ENCODE data around the gene ZNF57. TPM values are rescaled to one million over a fixed set of nuclear protein-coding genes. Genes with fewer than 3 reads are reported as not detected.
A peak's percentile ranks its signal among the peaks of the same experiment; 100 is the strongest.
"Not testable (repeated sequence)": the region's sequence is repeated elsewhere in the genome, so short reads cannot be mapped to it uniquely, and the experiment has no call there.

The ZNF57 gene
- total RNA-seq, 1 experiment from 2014 or later: 18.9 TPM

DNA sequence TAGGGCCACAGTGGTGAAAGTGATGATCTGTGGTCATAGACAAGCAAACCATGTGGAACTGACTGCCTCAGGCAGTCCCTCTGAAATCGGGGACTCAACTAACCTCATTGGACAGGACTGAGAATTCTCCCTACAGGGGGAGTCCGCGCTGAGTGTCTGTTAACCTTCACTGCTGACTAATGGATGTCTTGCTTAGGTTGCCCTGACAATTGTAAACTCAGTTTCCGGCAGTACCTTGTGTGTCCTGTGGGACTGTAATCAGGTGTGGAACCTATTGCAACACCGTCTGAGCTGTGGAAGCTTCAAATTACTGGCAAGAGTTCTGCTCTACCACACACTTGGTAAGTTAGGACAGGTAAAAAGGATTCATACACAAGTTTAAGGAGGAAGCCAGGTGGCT lies 22.3 kb downstream of the ZNF57 start:
- Histone ChIP-seq H3K4me1 (no peaks in the 10 kb centered on the region), H3K27ac (no peak overlapping the region), H3K36me3 (peaks cover 33% of the 10 kb centered on the region), H3K27me3 (no peaks in the 10 kb centered on the region), H3K4me3 (no peak overlapping the region), H3K9me3 (replicated peaks) (0 out of 2 replicates have a peak, but pooled peaks cover 4% of the 10 kb centered on the region)
- DNase-seq: peak; percentile 38 to 49

DNA sequence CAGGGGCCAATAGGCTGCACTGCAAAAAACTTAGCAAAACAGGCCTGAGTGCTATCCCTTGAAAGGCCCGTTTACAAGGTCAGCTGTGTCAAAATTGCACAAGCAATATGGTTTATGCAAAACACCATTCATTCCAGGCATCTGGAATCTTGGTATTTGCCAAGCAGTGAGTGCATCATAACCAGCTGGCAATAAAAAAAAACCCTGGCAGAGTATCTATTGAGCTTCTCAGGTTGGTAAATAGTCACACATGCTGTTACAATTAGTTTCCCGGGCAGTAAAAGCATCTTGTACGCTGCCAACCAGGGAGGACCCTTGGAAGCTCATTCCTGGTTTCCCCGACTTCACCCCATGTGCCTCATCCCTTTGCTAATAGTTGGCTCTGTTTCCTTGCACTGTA lies 22.8 kb downstream of the ZNF57 start:
- Histone ChIP-seq H3K27ac (no peak overlapping the region), H3K9me3 (replicated peaks) (no peaks in the 10 kb centered on the region), H3K27me3 (no peaks in the 10 kb centered on the region), H3K4me1 (no peaks in the 10 kb centered on the region), H3K4me3 (no peak overlapping the region), H3K36me3 (peaks cover 27% of the 10 kb centered on the region)
- DNase-seq: no peak

DNA sequence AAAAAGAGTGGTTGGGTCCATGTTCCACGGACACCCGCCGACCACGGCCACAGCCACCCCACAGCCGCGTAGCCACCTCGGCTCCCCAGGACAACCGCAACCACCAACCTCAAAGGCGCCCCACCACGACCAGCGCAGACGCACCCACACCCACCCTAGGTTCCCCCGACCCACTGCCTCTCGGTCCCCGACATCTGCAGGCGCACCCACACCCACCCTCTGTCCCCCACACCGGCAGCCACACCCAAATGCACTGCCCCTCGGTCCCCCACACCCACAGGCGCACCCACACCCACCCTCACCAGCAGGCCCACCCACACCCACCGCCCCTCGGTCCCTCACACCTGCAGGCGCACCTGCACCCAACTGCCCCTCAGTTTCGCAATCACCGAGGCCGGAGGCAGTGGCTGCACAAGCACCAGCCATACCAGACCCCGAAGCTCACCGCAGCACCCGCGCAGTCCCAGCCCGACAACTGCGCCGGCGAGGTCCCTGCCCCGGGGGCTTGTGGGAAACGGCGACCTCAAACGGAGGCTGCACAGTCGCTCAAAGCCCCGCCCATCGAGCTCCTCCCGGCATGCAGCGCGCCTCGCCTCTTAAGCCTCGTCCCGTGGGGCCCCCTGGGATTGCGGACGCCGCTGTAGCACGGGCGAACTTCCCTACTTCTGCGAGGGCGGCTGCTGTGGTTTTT lies 25.8 kb downstream of the ZNF57 start:
- no peak overlapping the region for H3K4me3 ChIP-seq
- H3K36me3 ChIP-seq: peaks cover 17% of the 10 kb centered on the region
- no peaks in the 10 kb centered on the region for H3K27me3 ChIP-seq
- DNase-seq: no peak
- H3K9me3 ChIP-seq (replicated peaks): peaks cover 5% of the 10 kb centered on the region
- H3K4me1 ChIP-seq: no peaks in the 10 kb centered on the region
- H3K27ac ChIP-seq: no peak overlapping the region

DNA sequence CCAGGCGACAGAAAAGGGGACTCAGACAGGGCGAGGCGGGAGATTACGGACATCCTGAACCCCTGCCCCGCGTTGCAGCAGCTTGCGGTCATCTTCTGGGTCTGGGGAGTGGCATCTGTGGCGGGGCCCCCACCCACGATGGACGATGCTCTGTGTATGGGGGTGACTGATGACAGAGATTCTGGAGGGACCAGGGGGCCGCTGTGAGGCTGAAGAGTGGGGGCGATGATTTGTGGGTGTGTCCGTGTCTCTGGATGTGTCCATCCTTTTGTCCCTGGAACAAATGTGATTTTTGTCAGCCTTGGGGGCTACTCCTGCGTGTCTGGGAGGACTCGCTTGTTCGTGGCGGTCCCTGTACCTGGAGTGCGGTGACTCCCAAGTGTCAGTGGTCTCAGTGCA lies 26.3 kb downstream of the ZNF57 start:
- H3K27ac ChIP-seq: no peak overlapping the region
- DNase-seq: no peak
- peaks cover 22% of the 10 kb centered on the region for H3K36me3 ChIP-seq
- H3K9me3 ChIP-seq (replicated peaks): peaks cover 7% of the 10 kb centered on the region
- H3K4me1 ChIP-seq: no peaks in the 10 kb centered on the region
- no peak overlapping the region for H3K4me3 ChIP-seq
- no peaks in the 10 kb centered on the region for H3K27me3 ChIP-seq

DNA sequence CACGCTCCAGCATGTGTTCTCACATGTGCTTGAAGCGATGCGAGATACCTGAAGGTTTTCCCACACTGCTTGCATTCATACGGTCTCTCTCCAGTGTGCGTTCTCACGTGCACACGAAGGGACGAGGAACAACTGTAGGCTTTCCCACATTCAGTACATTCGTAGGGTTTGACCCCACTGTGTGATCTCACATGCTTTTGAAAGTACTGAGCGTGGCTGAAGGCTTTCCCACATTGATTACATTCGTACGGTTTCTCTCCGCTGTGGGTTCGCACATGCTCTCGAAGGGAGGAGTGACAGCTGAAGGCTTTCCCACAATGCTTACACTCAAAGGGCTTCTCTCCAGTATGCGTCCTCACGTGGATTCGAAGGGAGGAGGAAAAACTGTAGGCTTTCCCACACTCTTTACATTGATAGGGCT lies 32.8 kb downstream of the ZNF57 start:
- no peaks in the 10 kb centered on the region for H3K4me1 ChIP-seq
- H3K36me3 ChIP-seq: peaks cover 79% of the 10 kb centered on the region
- no peak overlapping the region for H3K4me3 ChIP-seq
- no peak overlapping the region for H3K27ac ChIP-seq
- H3K27me3 ChIP-seq: no peaks in the 10 kb centered on the region
- peaks cover 29% of the 10 kb centered on the region for H3K9me3 ChIP-seq (replicated peaks)
- no peak for DNase-seq

DNA sequence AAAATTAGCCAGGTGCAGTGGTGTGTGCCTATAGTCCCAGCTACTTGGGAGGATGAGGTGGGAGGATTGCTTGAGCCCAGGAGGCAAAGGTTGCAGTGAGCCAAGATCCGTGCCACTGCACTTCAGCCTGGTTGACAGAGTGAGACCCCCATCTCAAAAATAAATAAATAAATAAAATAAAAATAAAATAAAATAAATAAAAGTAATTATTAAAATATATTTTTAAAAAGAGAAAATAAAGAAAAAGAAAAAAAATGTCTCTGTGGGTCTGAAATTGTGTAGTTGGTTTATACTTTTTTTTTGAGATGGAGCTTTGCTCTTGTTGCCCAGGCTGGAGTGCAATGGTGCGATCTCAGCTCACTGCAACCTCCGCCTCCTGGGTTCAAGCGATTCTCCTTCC lies 35.1 kb downstream of the ZNF57 start:
- H3K4me3 ChIP-seq, H3K4me1 ChIP-seq, H3K27me3 ChIP-seq, H3K27ac ChIP-seq, DNase-seq: not testable (repeated sequence)
- Histone ChIP-seq H3K9me3 (replicated peaks) (peaks cover 27% of the 10 kb centered on the region), H3K36me3 (peaks cover 82% of the 10 kb centered on the region)

DNA sequence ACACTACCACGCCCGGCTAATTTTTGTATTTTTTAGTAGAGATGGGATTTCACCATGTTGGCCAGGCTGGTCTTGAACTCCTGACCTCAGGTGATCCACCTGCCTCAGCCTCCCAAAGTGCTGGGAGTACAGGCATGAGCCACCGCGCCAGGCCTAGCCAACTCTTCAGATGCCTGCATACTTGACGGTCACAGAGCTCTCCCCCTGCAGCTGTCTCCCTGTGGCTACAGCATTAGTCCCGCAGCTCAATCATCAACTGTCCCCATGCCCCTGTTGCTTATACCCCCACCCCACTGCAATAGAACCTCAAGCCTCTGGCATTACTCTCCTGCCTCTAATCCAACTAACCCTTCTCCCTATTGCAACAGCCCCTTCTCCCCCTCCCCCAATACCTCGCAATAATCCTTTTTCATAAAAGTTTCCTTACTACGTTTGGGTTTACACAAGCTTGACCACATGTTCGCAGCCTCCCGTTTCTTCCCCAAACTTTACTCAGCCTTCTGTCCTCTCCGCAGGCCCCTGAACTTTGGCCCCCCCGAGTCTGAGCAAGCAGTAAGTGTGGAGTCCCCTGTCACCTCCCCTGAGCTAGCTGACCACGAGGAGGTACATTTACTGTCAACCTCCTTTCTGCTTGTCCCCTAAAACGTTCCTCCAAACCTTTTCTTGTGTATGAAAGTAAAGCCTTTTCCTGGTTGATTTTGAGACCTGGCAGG lies 42.4 kb downstream of the ZNF57 start:
- DNase-seq: peak; percentile 86
- Histone ChIP-seq H3K27me3 (no peaks in the 10 kb centered on the region), H3K4me1 (no peaks in the 10 kb centered on the region), H3K4me3 (peak overlapping the region; percentile 95), H3K9me3 (replicated peaks) (no peaks in the 10 kb centered on the region), H3K36me3 (peaks cover 18% of the 10 kb centered on the region), H3K27ac (peak overlapping the region; percentile 95)

DNA sequence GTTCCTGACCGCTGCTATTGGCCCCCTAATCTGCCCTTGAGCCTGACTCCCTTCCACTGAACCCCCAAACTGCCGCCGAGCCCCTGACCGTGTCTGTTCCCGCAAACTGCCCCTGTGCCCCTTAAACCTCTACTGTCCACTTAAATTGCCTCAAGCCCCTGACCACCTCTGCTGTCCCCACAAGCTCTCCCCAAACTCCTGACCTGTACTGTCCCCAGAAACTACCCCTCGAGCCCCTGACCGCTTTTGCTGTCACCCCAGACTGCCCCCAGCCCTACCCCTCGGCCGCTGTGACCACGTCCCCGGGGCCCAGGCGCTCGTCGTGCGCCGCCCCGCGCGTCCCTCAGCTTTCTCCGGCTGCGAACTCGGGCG lies 43.7 kb downstream of the ZNF57 start:
- Histone ChIP-seq H3K27me3 (no peaks in the 10 kb centered on the region), H3K27ac (peak overlapping the region; percentile 95), H3K36me3 (peaks cover 10% of the 10 kb centered on the region), H3K4me3 (peak overlapping the region; percentile 95), H3K4me1 (no peaks in the 10 kb centered on the region; the same call in 1 of the 2 replicates), H3K9me3 (replicated peaks) (no peaks in the 10 kb centered on the region)
- no peak for DNase-seq

DNA sequence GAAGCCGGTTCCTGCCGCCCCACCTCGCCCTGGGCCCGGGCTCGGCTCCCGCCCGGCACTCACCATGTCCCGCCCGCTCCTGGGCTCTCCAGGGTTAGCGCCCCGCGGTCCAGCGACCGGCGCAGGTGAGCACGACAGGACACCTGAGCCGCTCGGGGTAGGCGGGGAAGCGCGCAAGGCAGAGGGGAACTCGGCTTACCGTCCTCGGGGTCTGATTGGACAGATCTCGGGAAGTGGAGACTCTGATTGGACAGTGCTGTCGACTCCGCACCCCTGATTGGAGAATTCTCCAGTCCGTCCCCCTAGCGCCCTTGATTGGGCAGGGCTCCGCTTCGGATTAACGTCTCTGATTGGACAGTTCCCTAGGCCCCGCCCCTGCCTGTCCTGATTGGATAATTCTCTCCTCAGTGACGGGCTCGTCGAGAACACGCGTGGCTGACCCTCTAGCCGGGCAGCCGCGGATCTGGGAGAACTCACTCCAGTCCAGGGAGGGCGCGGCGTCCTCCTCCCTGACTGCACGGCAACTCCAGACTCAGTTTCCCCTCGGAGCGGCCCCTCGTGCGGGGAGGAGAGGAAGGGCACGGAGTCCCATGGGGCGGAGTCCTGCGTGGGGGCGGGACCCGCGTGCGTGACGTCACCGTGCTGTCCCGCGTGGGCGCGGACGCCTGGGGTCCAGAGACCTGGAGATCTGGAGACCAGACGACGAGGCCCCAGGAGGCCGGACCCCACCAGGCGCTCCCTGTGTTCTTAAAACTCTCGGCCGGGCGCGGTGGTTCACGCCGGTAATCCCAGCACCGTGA lies 44.2 kb downstream of the ZNF57 start, which contains the start of gene ZNF77:
Gene ZNF77, minus strand, starts transcription at position 197 of the 800 bp plus-strand sequence. Its CDS starts 131 bp downstream, at position 66.
- no peaks in the 10 kb centered on the region; the same call in 1 of the 2 replicates for H3K4me1 ChIP-seq
- H3K27me3 ChIP-seq: no peaks in the 10 kb centered on the region
- no peaks in the 10 kb centered on the region for H3K9me3 ChIP-seq (replicated peaks)
- peaks cover 4% of the 10 kb centered on the region for H3K36me3 ChIP-seq
- H3K27ac ChIP-seq: peak within 1 kb of the TSS; percentile 95
- DNase-seq: peak; percentile 99
- peak within 1 kb of the TSS; percentile 95 for H3K4me3 ChIP-seq

DNA sequence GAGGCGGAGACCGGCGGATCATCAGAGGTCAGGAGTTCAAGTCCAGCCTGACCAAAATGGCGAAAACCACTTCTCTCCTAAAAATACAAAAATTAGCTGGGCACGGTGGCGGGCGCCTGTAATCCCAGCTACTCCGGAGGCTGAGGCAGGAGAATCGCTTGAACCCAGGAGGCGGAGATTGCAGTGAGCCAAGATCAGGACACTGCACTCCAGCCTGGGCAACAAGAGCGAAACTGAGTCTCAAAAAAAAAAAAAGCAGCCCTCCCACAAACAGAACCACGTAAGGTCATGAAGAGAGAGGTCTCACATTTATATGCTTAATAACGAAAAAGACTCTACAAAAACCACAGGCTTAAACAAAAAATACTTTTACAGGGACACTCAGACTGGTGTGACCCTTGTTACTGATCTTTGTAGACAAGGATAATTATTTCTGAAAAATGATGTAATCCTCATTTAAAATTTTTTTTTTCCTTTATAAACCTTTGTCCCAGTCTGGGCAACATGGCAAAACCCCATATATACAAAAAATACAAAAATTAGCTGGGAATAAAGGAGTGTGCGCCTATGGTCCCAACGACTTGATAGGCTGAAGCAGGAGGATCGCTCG lies 45.0 kb downstream of the ZNF57 start:
- Histone ChIP-seq H3K36me3 (peaks cover 2% of the 10 kb centered on the region; the same call in 1 of the 2 replicates), H3K27ac (peak overlapping the region; percentile 95), H3K27me3 (no peaks in the 10 kb centered on the region), H3K9me3 (replicated peaks) (no peaks in the 10 kb centered on the region), H3K4me3 (peak overlapping the region; percentile 95), H3K4me1 (no peaks in the 10 kb centered on the region; the same call in 1 of the 2 replicates)
- DNase-seq: no peak

DNA sequence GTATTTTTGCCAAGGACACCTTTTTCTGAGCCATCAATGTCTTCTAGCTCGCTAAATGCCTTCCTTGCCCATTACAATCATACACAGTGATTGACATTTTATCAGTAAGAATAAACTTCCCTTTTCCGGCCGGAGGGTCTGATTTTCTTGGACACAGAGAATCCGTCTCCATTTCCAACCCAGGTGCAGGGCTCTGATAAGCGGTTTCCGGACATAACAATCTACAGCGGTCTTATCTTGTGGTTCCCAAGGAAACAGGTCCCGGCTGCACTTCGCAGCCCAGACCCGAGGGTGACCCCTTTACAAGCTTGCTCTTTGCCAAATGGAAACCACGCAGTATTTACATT lies 49.2 kb downstream of the ZNF57 start:
- Histone ChIP-seq H3K4me1 (no peaks in the 10 kb centered on the region; the same call in 1 of the 2 replicates), H3K27me3 (no peaks in the 10 kb centered on the region), H3K27ac (peak overlapping the region; percentile 66), H3K4me3 (peak overlapping the region; percentile 75), H3K9me3 (replicated peaks) (no peaks in the 10 kb centered on the region), H3K36me3 (no peaks in the 10 kb centered on the region)
- peak in 1 of 2 experiments; percentile 41 for DNase-seq

DNA sequence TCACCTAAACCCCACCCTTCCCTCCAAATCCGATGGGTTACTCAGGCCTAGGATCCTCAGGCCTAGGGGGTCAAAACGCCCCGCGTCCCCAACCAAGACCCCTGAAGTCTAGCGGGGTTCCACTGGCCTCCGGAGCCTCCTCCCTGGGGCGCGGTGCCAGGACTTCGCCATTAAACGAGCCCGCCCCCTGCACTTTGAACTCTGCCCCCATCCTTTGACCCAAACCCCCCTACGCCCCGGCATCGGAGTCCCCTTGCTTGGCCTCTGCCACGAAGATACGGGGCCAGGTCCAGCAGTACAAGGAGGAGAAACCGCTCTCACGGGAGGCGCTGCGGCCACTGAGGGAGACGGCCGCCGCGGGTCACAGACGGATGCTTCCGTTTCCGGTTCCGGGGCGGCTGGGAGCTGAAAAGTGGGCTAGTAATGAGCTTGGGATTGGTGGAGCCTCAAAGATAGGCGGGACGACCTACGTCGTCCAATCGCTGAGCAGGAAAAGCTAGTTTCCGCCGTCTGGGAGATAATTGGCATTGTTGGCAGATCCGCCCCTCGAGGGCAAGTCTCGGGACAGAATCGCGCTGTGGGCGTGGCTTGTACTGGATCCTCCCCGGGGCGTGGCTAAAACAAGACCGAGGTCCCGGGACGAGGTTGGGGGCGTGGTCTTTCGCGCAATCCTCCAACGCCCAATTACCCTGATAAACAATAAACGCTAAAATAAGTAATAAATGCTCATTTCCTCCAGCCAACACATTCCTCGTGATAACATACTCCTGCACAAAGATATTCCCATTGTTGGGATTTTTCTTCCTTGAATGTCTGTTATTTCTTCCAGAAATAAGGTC lies 49.8 kb downstream of the ZNF57 start:
- DNase-seq: peak; percentile 99
- Histone ChIP-seq H3K9me3 (replicated peaks) (no peaks in the 10 kb centered on the region), H3K27ac (peak overlapping the region; percentile 66), H3K27me3 (no peaks in the 10 kb centered on the region), H3K36me3 (no peaks in the 10 kb centered on the region), H3K4me1 (no peaks in the 10 kb centered on the region; the same call in 1 of the 2 replicates), H3K4me3 (peak overlapping the region; percentile 75)

DNA sequence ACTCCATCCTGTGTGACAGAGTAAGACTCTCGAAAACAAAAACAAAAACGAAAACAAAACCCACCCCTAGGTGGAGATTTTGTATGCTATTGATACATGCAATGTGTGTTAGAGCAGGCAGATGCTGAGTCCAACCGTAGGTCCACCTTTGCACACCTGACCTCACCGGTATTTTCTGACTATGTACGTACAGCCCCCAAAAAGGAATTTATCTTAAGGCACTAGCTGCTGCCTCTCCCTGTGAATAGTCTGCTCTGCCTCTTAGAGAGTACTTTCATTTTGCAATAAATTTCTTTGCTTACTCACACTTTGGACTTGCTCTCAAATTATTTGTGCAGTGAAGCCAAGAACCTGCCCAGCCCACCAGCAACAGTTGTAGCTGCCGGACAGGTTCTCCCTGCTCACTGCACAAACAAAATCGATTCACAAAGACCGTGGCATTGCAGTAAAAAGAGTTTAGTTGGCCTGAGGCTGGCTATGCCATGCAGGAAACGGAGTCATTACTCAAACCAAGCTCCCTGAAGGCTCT lies 52.3 kb downstream of the ZNF57 start:
- Histone ChIP-seq H3K36me3 (no peaks in the 10 kb centered on the region), H3K4me1 (no peaks in the 10 kb centered on the region; the same call in 1 of the 2 replicates), H3K27me3 (no peaks in the 10 kb centered on the region), H3K9me3 (replicated peaks) (no peaks in the 10 kb centered on the region), H3K4me3 (no peak overlapping the region), H3K27ac (no peak overlapping the region)
- no peak for DNase-seq

DNA sequence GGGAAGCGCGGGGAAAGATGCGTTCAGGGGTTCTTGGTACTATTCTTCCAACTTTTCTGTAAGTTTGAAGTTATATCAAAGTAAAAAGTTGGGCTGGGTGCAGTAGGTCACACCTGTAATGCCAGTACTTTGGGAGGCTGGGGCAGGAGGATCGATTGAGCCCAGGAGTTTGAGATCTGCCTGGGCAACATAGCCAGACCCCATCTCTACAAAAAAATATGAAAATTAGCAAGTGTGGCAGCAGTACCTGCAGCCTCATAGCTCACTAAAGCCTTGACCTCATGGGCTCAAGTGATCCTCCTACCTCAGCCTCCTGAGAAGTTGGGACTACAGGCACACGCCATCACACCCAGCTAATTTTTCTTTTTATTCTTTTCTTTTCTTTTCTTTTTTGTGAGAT lies 56.4 kb downstream of the ZNF57 start:
- H3K4me1 ChIP-seq: no peaks in the 10 kb centered on the region

More for the DNA sequence above, 56.4 kb downstream of the ZNF57 start:
- no peak overlapping the region for H3K4me3 ChIP-seq
- no peaks in the 10 kb centered on the region for H3K9me3 ChIP-seq (replicated peaks)
- DNase-seq: no peak
- H3K27ac ChIP-seq: no peak overlapping the region
- no peaks in the 10 kb centered on the region for H3K27me3 ChIP-seq
- H3K36me3 ChIP-seq: no peaks in the 10 kb centered on the region

Data from SJCRH30 (cell line).